H1 (cell line): Measurements from ENCODE around the gene APOM. TPM values are rescaled to one million over a fixed set of nuclear protein-coding genes. Genes with fewer than 3 reads are reported as not detected.

ENCODE experiments used
- BRCA1 ChIP-seq: IDR thresholded peaks from 2 replicates; pipeline ENCODE4 v1.6.1; 2012; ENCODE audit warnings: low read depth, low read length, improper control_type of control experiment
- CBX8 ChIP-seq: fragments of 300-800, 300-1000 bp; sonication (generic); IDR thresholded peaks from 2 replicates; pipeline ENCODE4 v1.7.1; 2016; ENCODE audit warnings: low read depth, low read length, borderline replicate concordance
- CEBPB ChIP-seq: IDR thresholded peaks from 2 replicates; pipeline ENCODE4 v1.6.1; 2012; ENCODE audit warnings: low read depth, low read length
- EZH2 ChIP-seq: fragments of 200-600 bp; sonication (generic); IDR thresholded peaks from 2 replicates; pipeline ENCODE4 v1.7.1; 2012; ENCODE audit warnings: low read depth, mild to moderate bottlenecking, moderate library complexity, low read length, inconsistent platforms; ENCODE audit not compliant: severe bottlenecking
- GABPA ChIP-seq: IDR thresholded peaks from 2 replicates; pipeline ENCODE4 v1.6.1; 2011; ENCODE audit warnings: mild to moderate bottlenecking, low read length, moderate library complexity, borderline replicate concordance; ENCODE audit not compliant: insufficient read depth
- KDM4A ChIP-seq: IDR thresholded peaks from one replicate; pipeline ENCODE4 v1.7.1; 2012; ENCODE audit warnings: low read depth, mild to moderate bottlenecking, moderate library complexity, low read length, inconsistent platforms; ENCODE audit not compliant: severe bottlenecking
- NANOG ChIP-seq: IDR thresholded peaks from 2 replicates; pipeline ENCODE4 v1.6.1; 2011; ENCODE audit warnings: low read length, low read depth, mild to moderate bottlenecking, inconsistent platforms; ENCODE audit not compliant: insufficient read depth, poor library complexity, severe bottlenecking
- NRF1 ChIP-seq: IDR thresholded peaks from 2 replicates; pipeline ENCODE4 v1.6.1; 2011; ENCODE audit warnings: mild to moderate bottlenecking, low read depth, low read length, improper control_type of control experiment
- SIN3A ChIP-seq, 2 experiments: IDR thresholded peaks in 1 of 2; conservative IDR thresholded peaks in 1 of 2; 2 replicates each; pipeline ENCODE4 v1.6.1; 2011 to 2012; ENCODE audit warnings: low read length in 2 of 2, improper control_type of control experiment in 1 of 2, low read depth in 1 of 2, mild to moderate bottlenecking in 1 of 2
- polyA plus RNA-seq, 7 experiments: library from polyadenylated mRNA; depleted of rRNA in 3 of 7; stranded (reverse) in 5 of 7; unstranded in 2 of 7; fragments of >200 nt in 5 of 7; fragments of 200-250 nt in 2 of 7; gene quantifications; 1 replicate in 5 of 7; 2 replicates in 1 of 7; 4 replicates in 1 of 7; pipeline versions ENCODE4 v1.2.1 to v1.2.3, GENCODE V29; 2011 to 2013; ENCODE audit warnings: missing spikeins in 2 of 7, mixed read lengths in 2 of 7
- total RNA-seq: library from RNA; stranded (reverse); fragmentation: NEBNext Ultra II Directional; extraction: Animal tissue kit (Norgen Biotek cat#: 25700); gene quantifications from 2 replicates; pipeline ENCODE4 v1.2.1, GENCODE V29; 2021

Gene APOM
- total and polyA plus RNA-seq, 2 of the 8 experiments (the other 6 are each of a cell fraction or from before 2014, with no cell fraction given): 3.4 to 12.0 TPM

GRCh38 chr6:31669676-31670075 lies 14.0 kb downstream of the APOM start, which contains the start of gene LY6G5B (continued):
- TF ChIP-seq KDM4A: no peak
- no peak for TF ChIP-seq SIN3A (conservative IDR thresholded peaks at IDR 0.05 in 1 of 2, IDR thresholded peaks at IDR 0.05 in 1 of 2; ENCODE audit: low read depth in 1 of 2, low read length in 2 of 2)
- TF ChIP-seq GABPA: no peak
- no peak for TF ChIP-seq CEBPB
- no peak for TF ChIP-seq EZH2
- no peak for TF ChIP-seq BRCA1
- TF ChIP-seq CBX8: no peak
- TF ChIP-seq NRF1: no peak
- no peak for TF ChIP-seq NANOG
